NCI-H2196 (cell line): Measurements from ENCODE around the gene TCP1.
"Not testable (repeated sequence)": the region's sequence is repeated elsewhere in the genome, so short reads cannot be mapped to it uniquely, and the experiment has no call there.

Experiments
- DNase-seq: peaks from one replicate; lab custom pipeline; 2025; ENCODE audit not compliant: unreplicated experiment; lab: John Stamatoyannopoulos, UW

The TCP1 gene

DNA sequence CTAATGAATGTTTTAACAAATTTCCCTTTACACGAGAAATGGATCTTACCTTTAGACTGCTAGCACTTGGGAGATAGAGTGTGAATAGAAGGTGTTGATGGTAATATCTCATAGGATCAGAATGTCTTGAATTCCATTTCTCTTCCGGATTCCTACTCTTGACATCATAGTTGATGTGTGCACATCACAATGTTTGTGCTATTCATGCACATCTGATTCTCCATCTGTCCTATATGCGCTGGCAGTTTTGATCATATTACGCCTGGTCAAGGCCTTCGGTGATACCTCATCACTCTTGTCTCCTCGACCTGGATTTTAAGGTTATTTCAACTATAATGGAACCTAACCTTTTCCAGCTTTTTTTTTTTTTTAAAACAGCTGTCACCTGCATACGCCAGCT is 44.3 kb downstream of the TCP1 start:
- DNase-seq = no peak

DNA sequence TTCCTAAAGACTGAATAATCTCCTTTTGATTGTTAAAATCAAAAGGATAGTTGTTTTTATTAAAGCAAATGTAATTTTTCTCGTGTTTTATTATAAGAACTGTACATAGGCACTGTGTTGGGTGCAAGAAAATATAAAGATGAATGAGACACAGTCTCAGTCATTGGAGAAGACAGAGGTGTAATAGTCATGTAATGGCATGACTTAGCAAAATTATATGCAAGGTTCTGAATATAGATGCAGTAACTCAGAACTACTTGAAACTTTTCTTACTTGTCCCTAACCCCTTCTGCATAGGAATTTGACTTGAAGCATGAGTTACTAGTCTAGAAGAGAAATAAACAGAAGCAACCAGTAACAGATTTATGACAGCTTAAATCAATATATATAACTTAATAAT is 47.2 kb downstream of the TCP1 start:
- no peak for DNase-seq

DNA sequence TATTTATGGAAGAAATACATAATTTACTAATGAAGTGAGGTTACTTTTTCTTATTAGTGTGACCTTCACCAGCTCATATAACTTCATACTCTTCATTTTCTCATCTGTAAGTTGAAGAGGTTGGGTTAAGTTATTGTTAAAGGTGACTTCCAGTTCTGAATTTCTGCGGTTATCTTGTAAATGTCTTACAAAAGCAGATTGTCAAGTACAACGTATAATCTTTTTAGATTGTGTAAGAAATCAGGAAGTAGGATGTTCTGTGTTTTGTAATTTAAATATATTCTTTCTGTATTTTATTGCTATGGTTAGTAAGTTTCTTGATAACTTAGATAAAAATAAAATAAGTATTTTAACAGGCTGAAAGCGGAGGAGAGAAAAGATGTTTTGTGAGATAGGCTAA is 50.1 kb downstream of the TCP1 start:
- no peak for DNase-seq

- no peak for DNase-seq
These were observed 52.5 kb downstream of the TCP1 start for GRCh38 chr6:159736908-159737307.

DNA sequence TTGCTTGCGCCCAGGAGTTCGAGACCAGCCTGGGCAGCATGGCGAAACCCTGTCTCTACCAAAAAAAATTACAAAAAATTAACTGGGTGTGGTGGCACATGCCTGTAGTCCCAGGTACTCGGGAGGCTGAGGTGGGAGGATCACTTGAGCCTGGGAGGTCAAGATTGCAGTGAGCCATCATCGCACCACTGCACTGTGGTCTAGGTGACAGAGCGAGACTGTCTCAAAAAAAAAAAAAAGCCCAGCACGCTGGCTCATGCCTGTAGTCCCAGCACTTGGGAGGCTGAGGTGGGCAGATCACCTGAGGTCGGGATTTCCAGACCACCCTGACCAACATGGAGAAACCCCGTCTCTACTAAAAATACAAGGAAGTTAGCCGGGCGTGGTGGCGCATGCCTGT is 56.0 kb downstream of the TCP1 start:
- DNase-seq = not testable (repeated sequence)

DNA sequence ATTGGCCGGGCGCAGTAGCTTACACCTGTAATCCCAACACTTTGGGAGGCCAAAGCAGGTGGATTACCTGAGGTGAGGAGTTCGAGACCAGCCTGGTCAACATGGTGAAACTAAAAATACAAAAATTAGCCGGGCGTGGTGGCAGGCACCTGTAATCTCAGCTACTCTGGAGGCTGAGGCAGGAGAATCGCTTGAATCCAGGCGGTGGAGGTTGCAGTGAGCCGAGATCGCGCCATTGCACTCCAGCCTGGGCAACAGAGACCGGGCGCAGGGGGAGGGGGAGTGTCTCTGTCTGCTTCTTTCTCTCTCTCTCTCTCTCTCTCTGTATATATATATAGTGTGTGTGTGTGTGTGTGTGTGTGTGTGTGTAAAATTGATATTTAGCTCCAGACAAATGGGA is 56.9 kb downstream of the TCP1 start:
- not testable (repeated sequence) for DNase-seq

GRCh38 chr6:159730332-159730676 is 59.1 kb downstream of the TCP1 start:
- DNase-seq = no peak

- DNase-seq = no peak
These were observed 59.6 kb downstream of the TCP1 start for GRCh38 chr6:159729598-159730331.

DNA sequence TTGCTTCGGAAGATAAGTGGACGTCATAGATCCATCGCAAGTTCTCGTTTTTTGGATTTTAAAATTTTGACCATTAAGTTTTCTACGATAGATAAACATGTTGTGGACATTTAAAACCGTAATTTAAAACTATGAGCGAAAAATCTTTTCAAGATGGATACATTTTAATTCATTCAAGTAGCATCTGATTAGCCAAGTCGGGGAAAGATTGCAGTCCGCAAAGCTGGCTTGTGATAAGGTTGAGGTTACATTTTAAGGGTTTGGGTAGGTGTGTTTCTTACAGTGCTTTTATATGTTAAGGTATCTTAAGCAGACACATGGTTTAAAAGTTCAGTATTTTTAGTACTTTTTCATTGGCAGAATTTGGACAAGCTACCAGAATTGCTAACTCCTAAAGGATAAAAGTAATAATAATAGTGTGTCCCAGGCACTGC is 60.9 kb downstream of the TCP1 start:
- DNase-seq = no peak
